IPS-18a (cell line): ENCODE data around the gene VENTX.
"Not testable (repeated sequence)": the region's sequence is repeated elsewhere in the genome, so short reads cannot be mapped to it uniquely, and the experiment has no call there.

Experiments
- H3K27ac ChIP-seq: one replicate; pipeline ENCODE4 v1.5.1; 2013; ENCODE audit warnings: low read length
- H3K27me3 ChIP-seq: one replicate; pipeline ENCODE4 v1.6.1; 2013; ENCODE audit warnings: mild to moderate bottlenecking, low read length; ENCODE audit not compliant: control insufficient read depth, insufficient read depth
- H3K36me3 ChIP-seq: one replicate; pipeline ENCODE4 v1.6.1; 2013; ENCODE audit warnings: low read depth, low read length; ENCODE audit not compliant: control insufficient read depth
- H3K4me1 ChIP-seq: one replicate; pipeline ENCODE4 v1.6.1; 2013; ENCODE audit warnings: low read depth, low read length; ENCODE audit not compliant: control insufficient read depth
- H3K4me3 ChIP-seq: one replicate; pipeline ENCODE4 v1.5.1; 2013; ENCODE audit warnings: low read length
- H3K9ac ChIP-seq: one replicate; pipeline ENCODE4 v1.6.1; 2013; ENCODE audit warnings: mild to moderate bottlenecking, low read length, moderate library complexity
- H3K9me3 ChIP-seq: one replicate; pipeline ENCODE4 v1.6.1; 2013; ENCODE audit warnings: low read depth, low read length; ENCODE audit not compliant: control insufficient read depth

Gene VENTX

DNA sequence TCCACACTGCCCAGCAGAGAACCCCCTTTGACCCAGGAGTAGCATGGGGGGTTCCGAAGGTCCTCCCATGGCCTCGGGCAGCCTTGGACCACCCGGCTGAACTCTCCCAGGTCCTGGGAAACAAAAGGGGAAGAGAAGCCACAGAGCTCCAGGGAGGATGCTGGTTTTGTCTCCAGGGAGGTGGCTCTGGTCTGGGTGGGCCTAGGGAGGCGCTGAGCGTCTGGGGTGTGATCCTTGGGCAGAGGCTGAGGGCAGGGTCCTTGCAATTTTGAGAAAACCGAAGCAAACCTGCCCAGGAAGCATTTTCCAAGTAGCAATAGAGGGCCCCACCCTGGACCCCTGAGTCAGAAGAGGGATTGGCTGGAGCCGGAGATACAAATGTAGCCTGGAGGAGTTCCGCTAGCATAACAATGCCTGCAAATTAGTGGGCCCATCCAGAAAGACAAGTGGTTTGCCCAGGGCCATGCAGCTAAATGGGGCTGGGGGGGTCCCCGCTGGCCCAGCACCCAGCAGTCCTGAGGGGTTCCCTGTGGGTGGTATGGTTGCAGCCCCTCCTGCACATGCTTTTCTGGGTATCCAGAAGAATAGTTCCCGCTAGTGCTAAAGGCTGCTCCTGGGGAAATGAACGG, 5.6 kb upstream of the VENTX start:
- Histone ChIP-seq H3K36me3 (no peaks in the 10 kb centered on the region), H3K9ac (no peak overlapping the region), H3K27ac (no peak overlapping the region), H3K4me3 (peak overlapping the region; percentile 7), H3K9me3 (no peaks in the 10 kb centered on the region), H3K4me1 (peaks cover 9% of the 10 kb centered on the region), H3K27me3 (peaks cover 87% of the 10 kb centered on the region)

DNA sequence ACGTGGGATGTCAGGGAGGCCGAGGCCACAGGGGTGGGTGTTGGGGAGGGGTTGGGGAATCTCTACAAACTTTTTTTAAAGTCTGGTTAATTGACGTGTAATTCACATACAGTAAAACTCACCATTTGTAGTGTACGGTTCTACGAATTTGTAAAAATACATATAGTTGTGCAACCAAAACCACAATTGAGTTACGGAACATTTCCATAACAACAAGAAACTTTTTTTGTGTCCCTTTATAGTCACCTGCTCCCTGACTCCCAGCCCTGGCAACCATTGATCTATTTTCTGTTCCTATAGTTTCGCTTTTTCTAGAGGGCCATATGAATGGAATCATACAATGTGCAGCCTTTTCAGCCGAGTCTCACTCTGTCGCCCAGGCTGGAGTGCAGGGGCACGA, 2.9 kb upstream of the VENTX start:
- H3K27ac ChIP-seq, H3K4me3 ChIP-seq, H3K36me3 ChIP-seq, H3K9ac ChIP-seq, H3K9me3 ChIP-seq: not testable (repeated sequence)
- peaks cover 93% of the 10 kb centered on the region for H3K27me3 ChIP-seq
- H3K4me1 ChIP-seq: peaks cover 15% of the 10 kb centered on the region

DNA sequence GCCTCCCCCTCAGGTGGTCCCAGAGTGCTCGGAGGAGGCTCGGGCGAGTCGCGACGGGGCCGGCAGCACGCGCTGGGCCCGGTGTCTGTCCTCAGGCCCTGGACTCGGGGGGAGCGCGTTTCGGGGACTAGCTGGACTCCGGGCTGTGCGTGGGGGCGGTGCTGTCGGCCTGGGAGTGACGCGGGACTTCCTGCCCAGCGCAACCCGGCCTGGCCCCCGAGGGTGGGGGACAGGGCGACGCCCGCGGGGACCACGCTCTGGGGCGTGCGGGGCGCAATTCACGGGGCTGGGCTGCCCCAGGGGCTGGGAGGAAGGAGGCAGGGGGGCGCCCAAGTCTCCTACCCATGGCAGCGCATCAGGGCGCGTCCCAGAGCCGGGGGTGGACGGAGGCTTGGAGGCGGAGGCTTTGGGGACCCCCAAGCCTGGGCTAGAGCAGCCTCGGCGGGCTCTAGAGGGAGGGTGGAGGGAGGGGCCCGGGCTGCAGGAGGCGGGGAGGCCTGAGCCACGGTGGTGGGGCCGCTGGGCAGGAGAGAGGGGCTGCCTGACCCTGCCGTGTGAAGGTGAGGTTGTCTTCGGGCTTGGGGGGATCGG, 2.3 kb upstream of the VENTX start:
- peaks cover 15% of the 10 kb centered on the region for H3K4me1 ChIP-seq
- H3K4me3 ChIP-seq: peak overlapping the region; percentile 13
- H3K27ac ChIP-seq: no peak overlapping the region
- H3K9me3 ChIP-seq: no peaks in the 10 kb centered on the region
- H3K27me3 ChIP-seq: peaks cover 90% of the 10 kb centered on the region
- no peak overlapping the region for H3K9ac ChIP-seq
- H3K36me3 ChIP-seq: no peaks in the 10 kb centered on the region

DNA sequence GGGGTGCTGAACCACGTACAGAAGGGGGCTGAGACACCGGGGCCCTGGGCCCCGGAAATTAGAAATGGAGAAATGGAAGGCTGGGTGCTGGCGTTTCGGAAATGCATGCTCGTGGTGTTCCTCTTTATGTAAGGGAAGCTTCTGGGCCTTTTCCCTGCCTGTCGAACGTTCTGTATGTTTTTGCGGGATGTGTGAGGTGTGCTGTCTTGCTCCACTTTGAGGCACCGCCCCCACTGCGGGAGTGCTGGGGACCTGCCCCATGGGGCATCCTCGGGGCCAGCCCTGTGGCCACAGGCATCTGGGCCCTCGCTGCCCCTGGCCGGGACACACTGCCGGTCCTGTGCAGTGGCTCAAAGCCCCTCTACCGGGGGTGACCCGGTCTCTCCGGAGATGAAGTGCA, 1.7 kb upstream of the VENTX start:
- Histone ChIP-seq H3K4me3 (peak overlapping the region; percentile 39), H3K27ac (no peak overlapping the region), H3K9ac (no peak overlapping the region), H3K27me3 (peaks cover 84% of the 10 kb centered on the region), H3K36me3 (no peaks in the 10 kb centered on the region), H3K9me3 (no peaks in the 10 kb centered on the region), H3K4me1 (peaks cover 15% of the 10 kb centered on the region)

DNA sequence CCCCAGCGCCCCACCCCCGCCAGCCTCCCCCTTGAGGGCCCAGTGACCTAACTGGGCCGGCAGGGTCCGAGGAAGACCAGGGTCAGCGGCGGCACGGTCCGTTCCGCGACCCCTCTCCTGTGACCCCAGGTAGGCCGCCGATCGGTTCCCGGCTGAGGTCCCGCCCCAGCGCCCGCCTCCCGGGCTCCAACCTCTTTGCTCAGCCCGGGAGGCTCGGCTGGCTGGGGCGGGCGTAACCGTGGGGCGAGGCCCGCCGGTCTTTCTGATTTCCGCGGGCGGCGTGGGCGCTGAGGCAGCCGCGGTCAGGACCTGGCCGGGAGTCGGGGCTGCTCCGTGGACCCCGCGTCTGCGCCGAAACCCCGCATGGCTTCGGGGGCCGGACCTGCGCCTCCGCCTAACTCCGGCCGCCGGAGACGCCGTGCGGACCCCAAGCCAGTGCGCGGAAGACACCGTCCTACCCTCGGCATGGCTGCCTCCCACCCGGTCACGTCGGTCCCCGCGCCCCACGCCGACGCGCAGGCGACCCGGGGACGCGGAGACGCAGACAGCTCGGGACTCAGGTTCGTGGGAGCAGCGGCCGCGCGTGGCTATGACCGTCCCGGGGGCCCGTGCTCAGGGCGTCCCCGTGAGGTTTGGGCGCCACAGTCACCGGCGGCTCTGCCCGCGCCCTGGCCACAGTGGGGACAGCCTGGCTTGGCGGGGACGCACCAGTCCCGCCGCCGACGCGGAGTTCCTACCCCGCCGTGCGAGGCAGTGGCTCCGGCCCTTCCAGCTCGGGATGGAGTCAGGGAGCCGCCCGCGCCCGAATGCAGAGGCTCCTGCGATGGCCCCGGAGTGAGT, 1.0 kb upstream of the VENTX start:
- Histone ChIP-seq H3K9me3 (no peaks in the 10 kb centered on the region), H3K9ac (no peak overlapping the region), H3K27ac (no peak overlapping the region), H3K27me3 (peaks cover 77% of the 10 kb centered on the region), H3K4me1 (peaks cover 15% of the 10 kb centered on the region), H3K4me3 (peak overlapping the region; percentile 39), H3K36me3 (no peaks in the 10 kb centered on the region)

DNA sequence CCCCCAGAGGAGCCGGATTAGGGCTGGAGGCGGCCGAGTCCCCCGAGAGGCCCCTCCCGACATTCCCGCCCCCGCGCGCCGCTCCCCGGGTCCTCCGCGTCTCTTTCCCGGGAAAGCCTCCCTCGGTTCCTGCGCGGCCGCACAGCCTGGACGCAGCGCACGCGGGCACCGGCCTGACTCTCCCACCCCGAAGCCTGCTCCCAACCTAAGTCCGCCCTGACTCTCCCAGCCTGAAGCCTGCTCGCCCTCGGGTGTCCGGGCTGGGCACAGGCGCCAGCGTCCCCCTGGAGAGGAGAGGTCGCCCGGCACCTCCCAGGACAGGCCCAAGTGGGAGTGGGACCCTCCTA, 441 bp upstream of the VENTX start:
- no peak overlapping the region for H3K9ac ChIP-seq
- H3K27ac ChIP-seq: no peak overlapping the region
- H3K36me3 ChIP-seq: no peaks in the 10 kb centered on the region
- H3K9me3 ChIP-seq: no peaks in the 10 kb centered on the region
- H3K27me3 ChIP-seq: peaks cover 71% of the 10 kb centered on the region
- H3K4me3 ChIP-seq: peak overlapping the region; percentile 22
- peaks cover 9% of the 10 kb centered on the region for H3K4me1 ChIP-seq

DNA sequence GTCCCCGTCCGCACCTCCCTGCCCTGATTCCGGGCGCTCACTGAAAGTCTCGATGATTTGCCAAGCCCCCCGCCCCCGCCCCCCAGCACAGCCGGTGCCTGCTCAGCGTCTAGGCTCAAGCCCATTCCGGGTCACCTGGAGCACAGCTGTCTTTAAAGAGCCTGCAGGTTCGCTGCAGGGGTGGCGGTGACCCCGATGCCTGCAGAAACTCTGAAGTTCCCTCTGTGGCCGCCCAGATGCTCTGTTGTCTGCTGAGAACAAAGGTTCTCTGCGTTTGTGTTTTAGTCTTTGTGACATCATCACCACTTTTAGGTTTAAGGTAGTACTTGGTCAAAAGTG, 780 bp downstream of the VENTX start:
- Histone ChIP-seq H3K9ac (peak overlapping the region; percentile 5), H3K27me3 (peaks cover 59% of the 10 kb centered on the region), H3K4me3 (peak overlapping the region; percentile 37)

DNA sequence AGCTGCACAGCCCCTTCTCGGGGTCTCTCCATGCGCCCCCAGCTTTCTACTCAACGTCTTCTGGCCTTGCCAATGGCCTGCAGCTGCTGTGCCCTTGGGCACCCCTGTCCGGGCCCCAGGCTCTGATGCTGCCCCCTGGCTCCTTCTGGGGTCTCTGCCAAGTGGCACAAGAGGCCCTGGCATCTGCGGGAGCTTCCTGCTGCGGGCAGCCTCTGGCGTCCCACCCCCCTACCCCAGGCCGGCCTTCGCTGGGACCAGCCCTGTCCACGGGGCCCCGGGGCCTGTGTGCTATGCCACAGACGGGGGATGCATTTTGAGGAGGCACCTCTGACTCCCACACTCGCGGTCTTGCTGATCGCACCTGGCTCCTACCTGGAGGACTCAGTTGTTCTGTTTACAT, 2.3 kb downstream of the VENTX start:
- Histone ChIP-seq H3K27ac (no peak overlapping the region), H3K27me3 (peaks cover 45% of the 10 kb centered on the region), H3K4me1 (peaks cover 7% of the 10 kb centered on the region), H3K9me3 (no peaks in the 10 kb centered on the region), H3K4me3 (no peak overlapping the region), H3K9ac (no peak overlapping the region), H3K36me3 (no peaks in the 10 kb centered on the region)

More for the DNA sequence above, 780 bp downstream of the VENTX start:
- H3K9me3 ChIP-seq: no peaks in the 10 kb centered on the region
- H3K36me3 ChIP-seq: no peaks in the 10 kb centered on the region
- no peak overlapping the region for H3K27ac ChIP-seq
- H3K4me1 ChIP-seq: peaks cover 7% of the 10 kb centered on the region

DNA sequence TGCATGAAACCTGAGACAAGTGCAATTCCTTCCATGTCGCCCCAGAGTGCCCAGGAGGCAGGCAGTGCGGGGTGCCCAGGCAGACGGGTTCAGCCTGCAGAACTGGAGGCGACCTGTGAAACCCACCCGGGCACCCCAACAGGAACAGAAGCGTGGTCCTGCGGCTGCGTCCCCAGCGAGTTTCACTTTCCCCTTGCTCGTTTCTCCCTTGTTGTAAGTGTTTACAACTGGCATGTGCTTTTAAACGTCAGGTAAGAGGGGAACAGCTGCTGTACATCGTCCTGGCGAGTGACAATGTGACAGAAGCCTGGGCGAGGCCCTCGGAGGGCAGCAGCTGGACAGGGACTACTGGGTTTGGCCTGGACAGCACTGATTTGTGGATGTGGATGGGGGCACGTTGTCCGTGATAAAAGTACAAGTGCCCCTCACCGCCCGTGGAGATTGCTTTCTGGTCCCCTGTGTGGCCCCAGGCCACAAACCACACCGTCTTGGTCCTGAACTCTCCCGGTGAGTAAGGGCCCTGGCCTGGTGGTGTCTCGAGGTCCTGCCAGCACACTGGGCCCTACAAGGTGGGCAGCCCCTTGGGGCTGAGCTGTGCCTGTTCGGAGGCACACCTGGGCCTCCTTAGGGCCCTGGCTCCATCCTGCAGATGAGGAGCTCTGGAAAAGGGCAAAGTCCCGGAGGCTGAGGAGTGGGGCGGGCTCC, 4.0 kb downstream of the VENTX start:
- Histone ChIP-seq H3K4me3 (no peak overlapping the region), H3K27me3 (peaks cover 28% of the 10 kb centered on the region), H3K27ac (no peak overlapping the region), H3K9me3 (no peaks in the 10 kb centered on the region), H3K9ac (no peak overlapping the region), H3K4me1 (peaks cover 7% of the 10 kb centered on the region), H3K36me3 (no peaks in the 10 kb centered on the region)

DNA sequence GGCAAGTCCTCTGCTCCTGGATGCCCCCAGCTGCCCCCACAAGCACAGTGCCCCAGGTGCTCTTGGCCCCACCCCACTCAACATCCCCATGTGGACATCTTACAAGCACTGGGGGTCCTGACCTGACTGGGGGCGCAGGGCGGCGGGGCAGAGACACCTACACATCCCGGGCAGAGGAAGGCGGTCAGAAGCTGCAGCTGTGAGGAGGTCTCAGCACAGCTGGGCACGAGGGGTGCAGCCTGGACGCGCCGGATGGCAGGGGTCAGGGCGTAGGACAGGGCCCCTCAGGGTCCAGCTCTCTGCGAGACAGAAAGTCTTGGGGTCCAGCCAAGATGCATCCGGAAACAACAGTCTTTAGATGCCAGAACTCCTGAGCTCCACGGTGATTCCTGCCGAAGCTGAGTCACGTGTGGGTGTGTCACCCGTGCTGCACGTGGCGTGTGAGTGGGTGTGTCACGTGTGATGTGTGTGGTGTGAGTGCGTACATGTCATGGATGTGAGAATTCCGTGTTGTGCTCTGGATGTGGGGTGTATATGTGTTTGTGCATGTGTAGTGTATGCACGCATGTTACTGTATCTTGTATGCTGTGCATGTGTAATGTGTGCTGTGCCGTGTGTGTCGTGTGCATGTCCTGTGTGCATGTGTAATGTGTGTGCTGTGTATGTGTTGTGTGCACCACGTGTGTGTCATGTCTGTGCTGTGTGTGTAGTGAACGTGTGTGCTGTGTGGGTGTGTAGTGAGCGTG, 5.1 kb downstream of the VENTX start:
- H3K4me1 ChIP-seq: peaks cover 13% of the 10 kb centered on the region
- no peak overlapping the region for H3K9ac ChIP-seq
- no peak overlapping the region for H3K4me3 ChIP-seq
- H3K27me3 ChIP-seq: peaks cover 17% of the 10 kb centered on the region
- H3K27ac ChIP-seq: no peak overlapping the region
- H3K9me3 ChIP-seq: no peaks in the 10 kb centered on the region
- no peaks in the 10 kb centered on the region for H3K36me3 ChIP-seq

DNA sequence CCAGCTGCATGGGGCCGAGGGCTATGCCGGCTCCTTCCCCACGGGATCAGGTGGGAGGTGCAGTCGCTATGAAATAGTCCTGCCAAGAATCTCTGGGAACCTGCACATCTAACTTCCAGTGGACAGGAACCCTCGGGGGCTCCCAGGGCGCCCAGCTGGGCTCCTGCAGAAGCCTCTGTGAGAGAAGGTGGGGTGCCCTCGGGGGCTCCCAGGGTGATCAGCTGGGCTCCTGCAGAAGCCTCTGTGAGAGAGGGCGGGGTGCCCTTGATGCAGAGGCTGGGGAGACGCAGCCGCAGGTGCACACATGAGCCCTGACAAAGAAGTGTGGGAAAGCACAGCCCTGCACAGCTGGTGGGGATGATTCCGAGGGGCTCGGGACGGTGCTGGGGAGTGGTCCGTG, 5.9 kb downstream of the VENTX start:
- H3K27ac ChIP-seq: no peak overlapping the region
- peaks cover 13% of the 10 kb centered on the region for H3K4me1 ChIP-seq
- no peaks in the 10 kb centered on the region for H3K9me3 ChIP-seq
- H3K9ac ChIP-seq: no peak overlapping the region
- H3K4me3 ChIP-seq: no peak overlapping the region
- peaks cover 9% of the 10 kb centered on the region for H3K27me3 ChIP-seq
- H3K36me3 ChIP-seq: no peaks in the 10 kb centered on the region
